PC-3 (cell line): ENCODE measurements around the gene GABRB2.

ENCODE experiments used
- EZH2 ChIP-seq: fragments of 300-600 bp; sonication (generic); IDR thresholded peaks from one replicate; pipeline ENCODE4 v1.6.1; 2017; ENCODE audit warnings: antibody characterized with exemption, mild to moderate bottlenecking, low read length; ENCODE audit not compliant: unreplicated experiment
- TF ChIP-seq, protein P1 (sequence below): fragments of 300-600 bp; sonication (generic); conservative IDR thresholded peaks from 2 replicates; pipeline ENCODE4 v1.5.1; 2017; ENCODE audit warnings: antibody characterized with exemption, low read depth, mild to moderate bottlenecking, low read length

DNA sequence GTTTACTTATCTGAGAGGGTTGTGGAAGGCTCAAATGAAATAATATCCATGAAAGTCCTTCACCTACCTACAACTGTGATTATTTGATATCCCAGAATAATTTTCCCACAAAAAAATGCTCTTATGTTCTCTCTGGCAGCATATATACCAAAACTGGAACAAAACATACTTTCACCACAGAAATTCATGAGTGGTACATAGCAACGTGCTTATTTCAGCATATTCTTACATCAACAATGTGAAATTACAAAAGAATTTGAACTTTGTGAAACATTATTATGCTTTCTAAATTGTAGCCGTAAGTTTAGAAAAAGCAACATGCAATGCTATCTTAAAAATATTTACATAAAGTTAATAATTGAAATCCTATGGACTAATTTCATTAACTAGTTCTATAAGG lies 137.1 kb downstream of the GABRB2 start:
- TF ChIP-seq, protein P1, sequence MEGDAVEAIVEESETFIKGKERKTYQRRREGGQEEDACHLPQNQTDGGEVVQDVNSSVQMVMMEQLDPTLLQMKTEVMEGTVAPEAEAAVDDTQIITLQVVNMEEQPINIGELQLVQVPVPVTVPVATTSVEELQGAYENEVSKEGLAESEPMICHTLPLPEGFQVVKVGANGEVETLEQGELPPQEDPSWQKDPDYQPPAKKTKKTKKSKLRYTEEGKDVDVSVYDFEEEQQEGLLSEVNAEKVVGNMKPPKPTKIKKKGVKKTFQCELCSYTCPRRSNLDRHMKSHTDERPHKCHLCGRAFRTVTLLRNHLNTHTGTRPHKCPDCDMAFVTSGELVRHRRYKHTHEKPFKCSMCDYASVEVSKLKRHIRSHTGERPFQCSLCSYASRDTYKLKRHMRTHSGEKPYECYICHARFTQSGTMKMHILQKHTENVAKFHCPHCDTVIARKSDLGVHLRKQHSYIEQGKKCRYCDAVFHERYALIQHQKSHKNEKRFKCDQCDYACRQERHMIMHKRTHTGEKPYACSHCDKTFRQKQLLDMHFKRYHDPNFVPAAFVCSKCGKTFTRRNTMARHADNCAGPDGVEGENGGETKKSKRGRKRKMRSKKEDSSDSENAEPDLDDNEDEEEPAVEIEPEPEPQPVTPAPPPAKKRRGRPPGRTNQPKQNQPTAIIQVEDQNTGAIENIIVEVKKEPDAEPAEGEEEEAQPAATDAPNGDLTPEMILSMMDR = no peak
- no peak for TF ChIP-seq EZH2
